Keratinocyte (primary cell): Measurements from ENCODE around the gene MREG. TPM values are rescaled to one million over a fixed set of nuclear protein-coding genes. Genes with fewer than 3 reads are reported as not detected.
A peak's percentile ranks its signal among the peaks of the same experiment; 100 is the strongest.

ENCODE experiments used
- DNase-seq: peaks from one replicate; pipeline ENCODE4 v3.0.0-alpha.2; 2011; ENCODE audit warnings: low read depth, missing footprints, low spot score
- FAIRE-seq: peaks from 2 replicates; lab custom pipeline; 2011; peaks lifted over from hg19 to GRCh38; lab: Jason Lieb, UNC
- H2AFZ ChIP-seq: 2 replicates; pipeline ENCODE4 v1.6.0; 2012; ENCODE audit warnings: low read length, control low read depth, inconsistent platforms; ENCODE audit not compliant: control insufficient read depth
- H3K27ac ChIP-seq: 2 replicates; pipeline ENCODE4 v1.5.1; 2011; ENCODE audit warnings: low read length; ENCODE audit not compliant: control insufficient read depth, insufficient read depth
- H3K27me3 ChIP-seq: 3 replicates; pipeline ENCODE4 v1.6.0; 2011; ENCODE audit warnings: low read length; ENCODE audit not compliant: control insufficient read depth, insufficient read depth; ENCODE audit errors: extremely low read depth
- H3K36me3 ChIP-seq, 2 experiments: 2 replicates in 1 of 2; 3 replicates in 1 of 2; pipeline ENCODE4 v1.5.1; 2011; ENCODE audit warnings: low read length in 2 of 2, mild to moderate bottlenecking in 1 of 2; ENCODE audit not compliant: control insufficient read depth in 2 of 2, insufficient read depth in 2 of 2; ENCODE audit errors: extremely low read depth in 1 of 2
- H3K4me1 ChIP-seq: 3 replicates; pipeline ENCODE4 v1.5.1; 2011; ENCODE audit warnings: low read length; ENCODE audit not compliant: control insufficient read depth, insufficient read depth; ENCODE audit errors: extremely low read depth
- H3K4me2 ChIP-seq: 3 replicates; pipeline ENCODE4 v1.6.0; 2011; ENCODE audit warnings: low read depth, low read length; ENCODE audit not compliant: control insufficient read depth, insufficient read depth; ENCODE audit errors: extremely low read depth
- H3K4me3 ChIP-seq, 3 experiments: fragments of 200-600 bp in 1 of 3; sonication (generic) in 1 of 3; 2 replicates in 2 of 3; 3 replicates in 1 of 3; pipeline ENCODE4 v1.5.1; 2011 to 2016; ENCODE audit warnings: low read length in 3 of 3, mild to moderate bottlenecking in 3 of 3, control low read depth in 2 of 3, inconsistent platforms in 1 of 3, low read depth in 1 of 3, mixed read lengths in 1 of 3, mixed run types in 1 of 3, moderate library complexity in 1 of 3; ENCODE audit not compliant: control insufficient read depth in 2 of 3, insufficient read depth in 2 of 3; ENCODE audit errors: extremely low read depth in 1 of 3
- H3K79me2 ChIP-seq: 2 replicates; pipeline ENCODE4 v1.6.0; 2012; ENCODE audit warnings: low read length; ENCODE audit not compliant: control insufficient read depth, insufficient read depth
- H3K9ac ChIP-seq: 3 replicates; pipeline ENCODE4 v1.6.0; 2011; ENCODE audit warnings: low read length; ENCODE audit not compliant: control insufficient read depth, insufficient read depth; ENCODE audit errors: extremely low read depth
- H3K9me1 ChIP-seq: 3 replicates; pipeline ENCODE4 v1.6.0; 2011; ENCODE audit warnings: low read length; ENCODE audit not compliant: control insufficient read depth, insufficient read depth; ENCODE audit errors: extremely low read depth
- H3K9me3 ChIP-seq: 2 replicates; pipeline ENCODE4 v1.5.1; 2012; ENCODE audit warnings: low read depth, low read length; ENCODE audit not compliant: control insufficient read depth
- H4K20me1 ChIP-seq: 3 replicates; pipeline ENCODE4 v1.6.0; 2011; ENCODE audit warnings: low read length; ENCODE audit not compliant: control insufficient read depth, insufficient read depth; ENCODE audit errors: extremely low read depth
- EZH2 ChIP-seq: IDR thresholded peaks from one replicate; pipeline ENCODE4 v1.6.1; 2012; ENCODE audit warnings: inconsistent platforms, mild to moderate bottlenecking, low read length, moderate library complexity
- dilution Hi-C: fragments of 300-500 bp; cut with MboI; formaldehyde crosslinking; loops from one replicate; pipeline ENCODE4 v1.7.0; 2020; ENCODE audit warnings: low sequenced_read_pairs; ENCODE audit not compliant: extremely low pct_ligation_motif_present
- polyA plus RNA-seq, 5 experiments: library from polyadenylated mRNA; depleted of rRNA in 3 of 5; stranded (reverse) in 3 of 5; stranded (forward) in 1 of 5; unstranded in 1 of 5; fragments of >200 nt; gene quantifications; 1 replicate in 1 of 5; 2 replicates in 3 of 5; 3 replicates in 1 of 5; pipeline versions ENCODE4 v1.2.1 to v1.2.3, GENCODE V29; 2011 to 2012; ENCODE audit warnings: missing spikeins in 2 of 5, low read depth in 1 of 5, low replicate concordance in 1 of 5
- TF ChIP-seq, protein P1 (sequence below), 3 experiments: IDR thresholded peaks in 1 of 3; conservative IDR thresholded peaks in 1 of 3; optimal IDR thresholded peaks in 1 of 3; 2 replicates in 2 of 3; 3 replicates in 1 of 3; pipeline versions ENCODE3 to v1.5.1; 2011; ENCODE audit warnings: low read length in 3 of 3, mild to moderate bottlenecking in 3 of 3, moderate library complexity in 2 of 3, control low read depth in 1 of 3, inconsistent platforms in 1 of 3; ENCODE audit not compliant: insufficient read depth in 2 of 3; ENCODE audit errors: extremely low read depth in 1 of 3

MREG gene
- polyA plus RNA-seq, 1 donor (not counting 4 experiments of a cell fraction or from before 2014, with no cell fraction given): 32.9 TPM

DNA sequence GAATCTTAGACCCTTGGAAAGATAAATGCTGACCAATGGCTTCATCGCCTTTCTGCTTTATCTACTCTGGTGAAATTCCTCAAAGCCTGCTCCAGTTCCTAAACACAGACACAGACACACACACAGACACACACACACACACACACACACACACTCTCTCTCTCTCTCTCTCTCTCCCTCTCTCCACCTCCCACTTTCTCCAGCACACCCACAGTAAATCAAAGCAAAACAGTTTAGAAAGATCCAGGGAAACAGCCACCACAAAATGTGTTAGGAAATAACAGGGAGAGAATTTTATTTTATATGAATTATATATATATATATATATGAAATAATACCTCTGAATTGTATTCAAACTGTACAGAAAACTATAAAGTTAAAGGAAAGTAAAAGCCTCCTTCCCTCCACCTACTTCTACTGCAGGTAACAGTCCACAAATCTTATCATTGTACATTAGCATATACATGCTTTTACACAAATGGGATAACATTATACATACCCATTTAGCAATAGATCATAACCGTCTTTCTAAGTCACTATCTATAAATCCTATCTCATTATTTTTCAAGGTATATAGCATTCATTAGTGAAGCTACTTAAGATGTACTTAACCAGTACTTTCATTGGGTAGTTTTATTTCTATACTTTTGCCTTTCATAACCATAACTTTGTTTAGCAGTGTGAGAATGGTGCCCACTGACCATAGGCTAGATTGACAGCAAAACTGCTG lies 38.5 kb downstream of the MREG start:
- TF ChIP-seq EZH2: no peak
- TF ChIP-seq, protein P1, sequence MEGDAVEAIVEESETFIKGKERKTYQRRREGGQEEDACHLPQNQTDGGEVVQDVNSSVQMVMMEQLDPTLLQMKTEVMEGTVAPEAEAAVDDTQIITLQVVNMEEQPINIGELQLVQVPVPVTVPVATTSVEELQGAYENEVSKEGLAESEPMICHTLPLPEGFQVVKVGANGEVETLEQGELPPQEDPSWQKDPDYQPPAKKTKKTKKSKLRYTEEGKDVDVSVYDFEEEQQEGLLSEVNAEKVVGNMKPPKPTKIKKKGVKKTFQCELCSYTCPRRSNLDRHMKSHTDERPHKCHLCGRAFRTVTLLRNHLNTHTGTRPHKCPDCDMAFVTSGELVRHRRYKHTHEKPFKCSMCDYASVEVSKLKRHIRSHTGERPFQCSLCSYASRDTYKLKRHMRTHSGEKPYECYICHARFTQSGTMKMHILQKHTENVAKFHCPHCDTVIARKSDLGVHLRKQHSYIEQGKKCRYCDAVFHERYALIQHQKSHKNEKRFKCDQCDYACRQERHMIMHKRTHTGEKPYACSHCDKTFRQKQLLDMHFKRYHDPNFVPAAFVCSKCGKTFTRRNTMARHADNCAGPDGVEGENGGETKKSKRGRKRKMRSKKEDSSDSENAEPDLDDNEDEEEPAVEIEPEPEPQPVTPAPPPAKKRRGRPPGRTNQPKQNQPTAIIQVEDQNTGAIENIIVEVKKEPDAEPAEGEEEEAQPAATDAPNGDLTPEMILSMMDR (optimal IDR thresholded peaks at IDR 0.05 in 1 of 3, IDR thresholded peaks at IDR 0.05 in 1 of 3, conservative IDR thresholded peaks at IDR 0.05 in 1 of 3; ENCODE audit: extremely low read depth in 1 of 3, insufficient read depth in 2 of 3, low read length in 3 of 3): no peak
- H3K9me1 ChIP-seq: peaks cover 11% of the 10 kb centered on the region
- no peak for FAIRE-seq
- H3K4me3 ChIP-seq: no peak overlapping the region
- peaks cover 19% of the 10 kb centered on the region for H3K4me1 ChIP-seq
- H3K79me2 ChIP-seq: peaks cover 45% of the 10 kb centered on the region
- dilution Hi-C loops: no loop called here
- peaks cover 11% of the 10 kb centered on the region for H4K20me1 ChIP-seq
- peaks cover 3 to 7% of the 10 kb centered on the region in 2 experiments for H3K36me3 ChIP-seq
- no peak overlapping the region for H3K27ac ChIP-seq
- H3K4me2 ChIP-seq: no peak overlapping the region
- H2AFZ ChIP-seq: no peak overlapping the region
- H3K27me3 ChIP-seq: no peaks in the 10 kb centered on the region
- no peak for DNase-seq
- H3K9ac ChIP-seq: no peak overlapping the region
- no peaks in the 10 kb centered on the region for H3K9me3 ChIP-seq

DNA sequence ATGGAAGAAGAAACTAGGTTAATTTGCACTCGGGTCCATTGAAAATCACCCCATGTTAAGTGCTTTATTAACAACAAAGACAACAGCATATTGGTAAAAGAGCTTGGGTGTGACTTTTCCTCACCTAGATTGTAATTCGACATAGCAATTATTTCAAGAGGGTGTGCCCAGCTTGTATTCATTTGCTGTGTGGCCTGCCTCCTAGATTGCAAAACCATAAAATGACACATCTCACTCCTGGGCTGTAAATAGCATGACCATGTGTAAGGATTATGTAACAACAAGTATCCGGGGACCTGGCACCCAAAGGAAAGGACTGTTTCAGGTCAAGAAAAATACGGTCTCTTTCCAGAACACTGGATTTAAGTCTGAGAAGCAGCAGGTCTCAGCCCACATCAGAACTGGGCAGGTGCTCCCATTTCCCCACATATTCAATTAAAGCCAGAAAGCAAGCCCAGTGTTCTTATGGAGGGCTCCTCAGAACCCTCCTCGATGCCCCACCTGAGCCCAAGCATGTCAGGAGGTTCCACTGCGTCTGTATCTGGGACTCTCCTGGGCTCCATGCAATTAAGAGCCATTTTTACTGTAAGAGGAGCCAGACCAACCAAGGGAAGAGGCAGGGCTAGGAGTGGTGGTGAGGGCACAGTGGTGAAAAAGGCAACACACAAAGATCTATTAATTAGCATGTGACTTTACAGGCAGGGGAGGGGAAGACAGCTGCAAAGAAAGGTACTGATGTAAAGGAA lies 39.2 kb downstream of the MREG start:
- dilution Hi-C loops: no loop called here
- no peak for DNase-seq

More for the DNA sequence above, 39.2 kb downstream of the MREG start:
- H3K4me1 ChIP-seq: peaks cover 19% of the 10 kb centered on the region
- no peaks in the 10 kb centered on the region for H3K27me3 ChIP-seq
- H3K9me3 ChIP-seq: no peaks in the 10 kb centered on the region
- H2AFZ ChIP-seq: no peak overlapping the region
- H3K9me1 ChIP-seq: peaks cover 11% of the 10 kb centered on the region
- H3K4me2 ChIP-seq: peak overlapping the region; percentile 41
- peaks cover 11% of the 10 kb centered on the region for H4K20me1 ChIP-seq
- peak; percentile 57 for FAIRE-seq
- peaks cover 3 to 7% of the 10 kb centered on the region in 2 experiments for H3K36me3 ChIP-seq
- peak overlapping the region; percentile 36 for H3K9ac ChIP-seq
- H3K4me3 ChIP-seq: no peak overlapping the region
- peak overlapping the region; percentile 42 for H3K27ac ChIP-seq
- no peak for TF ChIP-seq EZH2
- TF ChIP-seq, protein P1 (optimal IDR thresholded peaks at IDR 0.05 in 1 of 3, IDR thresholded peaks at IDR 0.05 in 1 of 3, conservative IDR thresholded peaks at IDR 0.05 in 1 of 3; ENCODE audit: extremely low read depth in 1 of 3, insufficient read depth in 2 of 3, low read length in 3 of 3): peak in 1 of 3 experiments; percentile 9
- peaks cover 52% of the 10 kb centered on the region for H3K79me2 ChIP-seq
